ENCODE measurements around the gene STXBP1.

GRCh38 chr9:127627494-127627855 lies 15.4 kb downstream of the STXBP1 start:
- TF ChIP-seq CTCF (IDR thresholded peaks at IDR 0.05; ENCODE audit: low read depth, low read length) = no peak
- no peak for TF ChIP-seq EZH2phosphoT487 (IDR thresholded peaks at IDR 0.05; ENCODE audit: low read depth)
